IPS-NIHi11 (cell line): ENCODE measurements around the gene DTX4.
A peak's percentile ranks its signal among the peaks of the same experiment; 100 is the strongest.

Experiments
- DNase-seq: peaks from one replicate; pipeline ENCODE4 v3.0.0; 2012; ENCODE audit warnings: mixed read lengths, low spot score

The DTX4 gene

DNA sequence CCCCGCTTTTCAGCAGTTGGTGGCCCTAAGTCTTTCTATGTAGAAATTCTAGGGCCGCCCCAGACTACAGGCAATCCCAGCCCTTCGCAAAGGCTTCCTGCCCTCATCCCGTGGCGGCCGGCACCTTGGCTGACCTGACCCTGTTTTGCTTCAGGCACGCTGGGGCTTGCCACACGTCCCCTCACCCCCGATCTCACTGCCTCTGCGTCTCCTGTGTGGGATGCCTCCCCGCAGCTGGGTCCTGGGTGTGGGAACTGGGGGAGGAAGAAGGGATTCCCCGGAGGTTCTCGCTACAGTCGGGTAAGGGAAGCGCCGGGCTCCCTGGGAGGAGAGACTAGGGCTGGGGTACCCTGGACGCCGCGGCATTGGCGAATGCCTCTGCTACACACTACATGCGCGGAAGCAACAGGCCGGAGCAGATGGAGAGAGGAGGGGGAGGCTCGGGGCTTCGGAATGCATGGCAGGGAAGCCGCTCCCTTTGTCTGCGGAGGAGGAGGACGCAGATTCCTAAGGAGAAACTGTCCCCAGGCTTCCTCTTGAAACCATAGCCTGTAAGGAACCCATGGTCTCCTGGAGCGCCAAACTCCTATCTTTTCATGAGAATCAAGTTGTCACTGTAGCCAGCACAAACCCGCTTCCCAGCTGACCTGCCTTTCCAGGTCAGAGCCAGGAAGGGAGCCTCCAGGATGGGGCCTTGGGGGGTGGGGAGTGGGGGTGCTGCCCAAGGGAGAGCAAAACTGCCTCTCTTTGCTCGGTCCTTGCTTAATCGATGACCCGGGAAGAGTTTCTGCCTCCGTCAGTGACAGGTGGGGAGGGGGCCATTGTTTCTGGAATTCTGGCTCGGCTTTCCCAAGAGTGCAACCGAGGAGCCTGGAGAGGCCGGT, 1.4 kb downstream of the DTX4 start:
- DNase-seq = peak; percentile 18

DNA sequence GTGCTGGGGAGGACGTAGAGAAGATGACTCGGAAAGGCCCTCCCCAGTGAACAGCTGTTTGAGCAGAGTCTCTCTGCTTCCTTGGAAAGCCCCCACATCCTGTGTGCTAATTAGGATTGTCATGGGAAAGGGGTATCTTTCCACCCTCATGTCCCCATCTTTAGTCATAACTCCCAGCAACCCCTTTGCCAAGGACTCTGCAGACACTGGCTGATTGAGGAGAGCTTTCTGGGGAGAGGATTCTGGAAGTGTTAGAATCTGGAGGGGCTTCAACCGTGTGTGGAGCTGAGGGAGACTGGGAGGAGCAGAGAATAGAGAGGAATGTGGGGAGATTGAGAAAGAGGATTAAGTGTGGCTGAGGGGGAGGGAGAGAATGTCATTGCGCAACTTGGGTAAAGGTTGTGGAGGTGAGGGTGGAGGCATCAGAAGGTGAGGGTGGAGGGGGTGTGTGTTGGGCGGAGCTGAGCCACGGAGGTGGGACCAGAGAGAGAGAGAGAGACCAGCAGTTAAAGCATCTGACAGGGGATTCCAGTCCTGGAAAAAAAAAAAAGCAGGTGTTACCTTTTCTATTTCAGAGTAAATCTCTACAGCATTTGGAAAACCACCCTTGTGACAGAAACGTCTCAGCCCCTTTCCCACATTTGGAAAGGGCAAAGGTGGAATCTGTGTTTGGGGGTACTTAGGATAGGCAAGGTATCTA, 2.2 kb downstream of the DTX4 start:
- DNase-seq = peak; percentile 54

DNA sequence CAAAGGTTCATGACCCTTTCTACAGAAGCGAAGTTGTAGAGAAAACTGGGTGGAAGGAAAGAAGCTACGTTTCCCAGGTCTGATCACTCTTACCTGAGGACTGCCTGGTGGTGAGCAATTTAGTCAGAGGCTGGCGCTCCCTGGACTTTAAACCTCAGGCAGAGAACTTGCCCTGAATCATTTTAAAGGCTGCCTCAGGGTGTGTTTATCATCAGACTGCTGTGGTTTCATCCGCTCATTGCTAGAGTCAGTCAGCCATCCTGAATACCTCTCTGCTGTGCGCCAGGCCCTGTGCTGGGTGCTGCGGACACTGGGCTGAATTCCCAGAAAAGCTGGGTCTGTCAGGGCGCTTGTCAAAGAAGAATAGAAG, 2.7 kb downstream of the DTX4 start:
- DNase-seq = no peak

DNA sequence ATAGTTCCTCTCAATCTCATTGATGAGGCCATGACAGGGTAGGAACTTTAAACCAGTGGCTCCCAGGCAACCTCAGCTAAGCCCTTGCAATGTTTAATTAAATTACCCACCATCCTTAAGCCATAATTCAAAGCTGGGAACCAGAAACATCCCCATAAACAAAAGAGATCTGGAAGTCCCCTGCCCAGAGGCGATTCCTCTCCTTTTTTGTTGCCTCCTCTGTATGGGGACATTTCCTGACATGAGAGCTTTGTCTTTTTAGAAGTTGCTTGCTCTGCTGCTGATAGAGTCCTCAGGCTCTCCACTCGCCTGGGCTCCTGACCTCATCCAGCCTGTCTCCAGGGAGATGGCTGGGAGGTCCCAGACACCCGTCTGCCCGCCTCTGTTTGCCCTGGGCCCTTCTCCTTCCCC, 3.2 kb downstream of the DTX4 start:
- DNase-seq = no peak

DNA sequence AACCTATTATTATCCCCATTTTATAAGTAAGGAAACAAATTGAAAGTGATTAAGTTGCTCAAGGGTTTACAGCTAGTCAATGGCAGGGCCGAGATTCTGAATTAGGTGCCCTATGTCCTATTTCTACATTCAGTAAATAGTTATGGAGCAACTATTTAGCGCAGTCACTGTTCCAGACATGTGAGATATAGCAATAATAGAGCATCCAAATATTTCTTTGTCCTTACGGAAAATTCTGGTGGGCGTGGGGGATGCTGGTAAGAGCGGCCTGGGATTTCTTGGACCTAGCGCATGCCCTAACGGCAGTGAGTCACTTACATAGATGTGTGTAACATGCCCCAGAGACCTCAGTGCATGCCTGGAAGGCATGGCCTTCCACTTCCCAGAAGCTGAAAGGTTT, 4.4 kb downstream of the DTX4 start:
- DNase-seq = no peak

DNA sequence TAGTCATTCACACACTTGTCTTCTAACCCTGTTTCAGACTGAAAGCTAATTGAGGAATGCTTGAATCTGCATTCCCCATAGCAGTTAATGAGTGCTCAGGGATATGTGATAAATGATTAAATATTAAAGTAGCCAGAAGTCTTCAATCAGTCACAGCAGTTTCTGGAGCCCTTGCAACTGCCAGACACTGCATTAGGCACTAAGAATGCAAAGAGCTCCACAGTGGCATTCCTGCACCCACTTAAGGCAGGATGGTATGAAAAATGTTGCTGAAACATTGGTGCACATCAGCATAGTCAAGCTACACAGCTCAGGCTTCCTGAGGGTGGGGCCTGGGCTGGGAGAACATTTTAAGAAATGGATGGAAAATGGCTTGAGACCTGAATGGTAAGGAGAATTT, 6.5 kb downstream of the DTX4 start:
- no peak for DNase-seq

DNA sequence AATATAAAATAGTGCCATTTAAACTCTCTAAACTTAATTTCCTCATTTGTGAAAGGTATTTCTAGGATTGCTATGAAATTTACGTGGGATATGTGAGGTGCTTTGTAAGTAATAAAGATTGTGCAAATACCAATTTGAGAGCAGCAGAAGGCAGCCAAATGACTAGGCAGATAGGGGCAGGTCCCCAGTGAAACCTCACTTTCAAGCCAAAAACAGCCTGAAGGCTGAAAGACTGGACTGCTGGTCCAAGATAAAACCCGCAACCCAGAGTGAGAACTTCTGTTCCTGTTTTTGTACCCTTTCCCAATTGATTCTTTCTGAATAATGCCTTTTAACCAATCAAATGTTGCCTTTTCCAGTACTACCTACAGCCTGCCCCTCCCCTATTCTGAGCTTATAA, 7.2 kb downstream of the DTX4 start:
- DNase-seq = no peak

DNA sequence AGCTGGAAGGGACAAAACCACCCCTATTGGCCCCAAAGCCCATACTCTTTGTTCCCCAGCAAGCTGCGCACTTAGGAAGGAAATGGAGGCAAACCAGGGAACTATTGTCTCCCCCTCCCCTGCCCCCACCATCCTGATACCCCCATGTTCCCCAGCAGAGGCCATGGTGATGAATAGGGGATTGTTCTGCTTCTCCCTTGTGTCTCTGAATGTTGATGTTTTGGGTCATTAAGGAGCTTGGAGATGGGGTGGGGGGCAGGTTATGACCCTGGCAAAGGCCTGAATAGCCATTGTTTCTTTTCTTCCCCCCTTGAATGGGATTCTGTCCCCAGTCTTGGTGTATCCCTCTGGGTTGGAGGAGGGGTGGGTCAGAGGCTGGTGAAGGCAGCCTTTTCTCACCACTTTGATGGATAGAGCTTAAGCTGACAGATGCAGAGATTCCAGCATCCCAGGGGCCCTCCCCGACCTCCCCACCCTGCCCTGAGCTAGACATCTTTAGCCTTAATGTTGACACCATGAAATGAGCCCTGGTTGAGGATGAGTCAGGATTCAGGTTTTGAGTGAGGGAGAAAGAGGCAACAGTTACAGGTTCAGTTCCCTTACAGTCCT, 8.3 kb downstream of the DTX4 start:
- no peak for DNase-seq

DNA sequence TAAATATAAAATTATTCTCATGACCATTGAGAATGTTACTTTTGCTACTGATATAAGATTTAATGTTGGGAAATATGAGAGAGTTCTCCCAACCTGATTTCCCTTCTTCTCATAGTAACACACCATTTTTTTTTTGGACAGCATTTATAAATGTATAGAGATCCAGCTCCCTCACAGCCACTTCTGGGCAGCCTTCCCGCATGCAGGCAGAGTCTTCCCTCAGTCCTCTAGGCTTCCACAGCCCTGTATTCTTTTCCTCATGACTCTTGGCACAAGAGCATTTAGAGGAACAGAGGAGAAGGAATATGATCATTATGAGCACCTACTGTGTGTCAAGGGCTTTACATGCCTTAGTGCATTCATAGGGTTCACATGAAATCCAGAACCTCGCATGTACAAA, 9.0 kb downstream of the DTX4 start:
- no peak for DNase-seq

DNA sequence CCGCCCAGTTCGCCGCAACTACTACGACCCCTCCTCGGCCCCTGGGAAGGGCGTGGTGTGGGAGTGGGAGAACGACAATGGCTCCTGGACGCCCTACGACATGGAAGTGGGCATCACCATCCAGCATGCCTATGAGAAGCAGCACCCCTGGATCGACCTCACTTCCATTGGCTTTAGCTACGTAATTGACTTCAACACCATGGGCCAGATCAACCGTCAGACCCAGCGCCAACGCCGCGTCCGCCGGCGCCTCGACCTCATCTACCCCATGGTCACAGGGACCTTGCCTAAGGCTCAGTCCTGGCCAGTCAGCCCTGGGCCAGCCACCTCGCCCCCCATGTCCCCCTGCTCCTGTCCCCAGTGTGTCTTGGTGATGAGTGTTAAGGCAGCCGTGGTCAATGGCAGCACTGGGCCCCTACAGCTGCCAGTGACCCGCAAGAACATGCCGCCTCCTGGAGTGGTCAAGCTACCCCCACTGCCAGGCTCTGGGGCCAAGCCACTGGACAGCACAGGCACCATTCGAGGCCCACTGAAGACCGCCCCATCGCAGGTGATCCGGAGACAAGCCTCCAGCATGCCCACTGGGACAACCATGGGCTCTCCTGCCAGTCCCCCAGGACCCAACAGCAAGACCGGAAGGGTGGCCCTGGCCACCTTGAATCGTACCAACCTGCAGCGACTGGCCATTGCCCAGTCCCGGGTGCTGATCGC, 10.0 kb downstream of the DTX4 start:
- no peak for DNase-seq

DNA sequence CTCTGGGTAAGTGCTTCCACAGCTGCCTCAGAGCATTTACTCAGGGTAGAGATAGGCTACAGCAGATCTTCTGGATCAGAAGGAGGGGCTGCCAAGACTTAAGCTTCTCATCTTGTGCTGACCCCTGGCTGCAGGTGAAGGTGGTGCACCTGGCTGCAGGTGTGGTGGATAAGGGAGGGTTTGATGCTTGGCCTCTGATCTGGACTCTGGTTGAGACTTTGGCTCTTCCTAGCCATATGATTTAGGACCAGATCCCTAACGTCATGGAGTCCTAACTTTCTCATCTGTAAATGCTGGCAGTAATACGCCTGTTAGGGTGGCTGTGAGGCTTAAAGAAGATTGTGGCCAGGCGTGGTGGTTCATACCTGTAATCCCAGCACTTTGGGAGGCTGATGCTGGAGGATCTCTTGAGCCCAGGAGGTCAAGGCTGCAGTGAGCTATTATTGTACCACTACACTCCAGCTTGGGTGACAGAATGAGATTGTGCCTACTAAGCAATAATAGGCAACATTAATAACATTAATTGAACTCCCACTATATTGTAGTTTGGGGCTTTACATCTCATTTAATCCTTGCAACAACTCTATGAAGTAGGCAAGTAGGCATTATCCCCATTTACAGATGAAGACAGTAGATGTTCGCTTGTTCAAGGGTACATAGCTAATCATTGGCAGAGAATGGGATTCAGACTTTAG, 10.7 kb downstream of the DTX4 start:
- DNase-seq = peak; percentile 75

DNA sequence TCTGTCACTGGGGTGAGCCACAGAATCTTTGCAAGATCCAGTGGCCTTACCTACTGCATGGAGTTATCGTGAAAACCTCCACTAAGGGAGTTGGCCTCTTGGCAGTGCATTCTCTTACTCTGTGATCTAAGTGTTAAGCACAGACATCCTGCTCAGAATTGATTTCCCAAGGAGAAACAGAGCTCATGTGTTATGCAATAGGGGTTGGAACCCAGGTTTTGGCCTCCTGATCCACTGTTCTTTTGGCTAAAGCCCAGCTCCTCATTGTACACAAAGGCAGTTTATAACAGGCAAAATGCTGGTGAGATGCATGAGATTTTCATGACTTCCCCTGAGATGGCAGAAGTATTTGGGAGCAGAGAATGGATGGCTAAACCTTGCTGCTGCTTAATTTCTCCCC, 11.8 kb downstream of the DTX4 start:
- DNase-seq = no peak

DNA sequence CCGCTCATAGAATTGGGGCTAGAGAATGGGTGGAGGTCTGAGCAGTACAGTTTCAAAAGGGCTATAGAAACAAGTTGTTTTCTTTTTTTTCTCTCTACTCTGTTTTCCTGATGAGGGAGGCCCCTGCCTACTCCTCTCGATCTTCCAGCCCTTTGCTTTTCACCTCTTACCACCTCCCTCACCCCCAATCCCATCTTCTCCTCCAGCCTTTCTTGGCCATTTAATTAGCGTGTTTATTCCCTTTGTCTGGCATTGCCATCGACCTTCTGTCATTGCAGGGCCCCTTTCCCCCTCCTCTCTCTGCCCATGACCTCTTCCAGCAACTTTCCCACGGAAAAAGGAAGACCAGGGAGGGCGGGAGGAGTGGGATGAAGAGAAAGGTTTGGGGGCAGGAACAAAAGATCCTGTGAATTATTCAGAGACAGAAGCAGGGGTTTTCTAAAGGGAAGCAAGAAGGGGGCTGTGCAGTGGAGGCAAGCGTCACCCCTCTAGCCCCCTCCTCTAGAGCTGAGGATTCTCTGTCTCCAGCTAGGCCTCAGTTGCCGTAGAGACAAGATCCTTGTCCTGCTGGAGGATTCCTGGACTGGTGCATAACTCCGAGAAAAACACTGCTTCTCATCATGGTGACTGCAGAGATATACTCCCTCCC, 12.9 kb downstream of the DTX4 start:
- no peak for DNase-seq

DNA sequence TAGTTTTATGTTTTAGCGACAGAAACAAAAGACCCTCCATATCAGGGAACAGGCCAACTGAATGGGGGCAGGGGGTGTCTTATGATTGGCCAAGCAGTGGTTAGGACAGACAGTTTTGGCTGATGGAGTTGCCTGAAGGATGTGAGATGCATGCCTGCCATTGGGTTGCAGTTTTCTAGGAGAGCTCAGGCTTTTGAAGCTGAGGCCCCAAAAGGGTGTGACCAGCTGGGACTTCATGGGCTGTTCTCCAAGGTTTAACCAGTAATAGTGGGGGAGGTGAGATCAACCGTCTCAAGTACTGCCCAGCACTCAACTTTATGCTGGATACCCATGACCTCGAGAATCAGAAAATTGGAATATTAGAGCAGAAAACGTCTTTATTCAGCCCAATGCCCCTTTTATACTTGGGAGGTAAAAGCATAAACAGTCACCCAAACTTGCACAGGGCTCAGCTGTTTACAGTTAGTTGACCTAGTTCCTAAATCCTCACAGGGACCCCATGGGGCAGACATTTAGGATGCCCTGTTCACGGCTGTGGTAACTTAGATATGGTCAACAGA, 13.5 kb downstream of the DTX4 start:
- DNase-seq = no peak

DNA sequence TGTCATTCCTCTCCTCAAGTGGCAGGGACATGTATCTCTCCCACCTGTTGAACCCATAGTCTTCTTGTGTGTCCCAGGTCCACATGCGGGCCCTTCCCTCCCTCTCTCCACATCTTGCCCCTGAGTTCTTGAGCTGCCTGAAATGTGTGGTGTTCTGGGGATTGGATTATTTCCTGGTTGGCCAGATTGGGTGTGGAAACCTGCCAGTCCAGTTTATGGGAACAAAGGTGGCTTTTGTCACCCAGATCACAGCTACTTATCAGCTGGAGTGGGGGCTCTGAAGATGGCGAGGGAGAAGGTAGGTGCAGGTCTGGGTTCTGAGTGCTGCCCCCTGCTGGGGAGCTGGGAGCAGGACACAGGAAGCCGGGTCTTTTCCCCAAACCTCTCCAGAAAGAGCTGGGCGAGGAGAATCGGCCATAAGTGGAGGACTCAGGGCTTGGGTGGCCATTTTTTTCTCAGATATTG, 14.2 kb downstream of the DTX4 start:
- DNase-seq = peak; percentile 84

DNA sequence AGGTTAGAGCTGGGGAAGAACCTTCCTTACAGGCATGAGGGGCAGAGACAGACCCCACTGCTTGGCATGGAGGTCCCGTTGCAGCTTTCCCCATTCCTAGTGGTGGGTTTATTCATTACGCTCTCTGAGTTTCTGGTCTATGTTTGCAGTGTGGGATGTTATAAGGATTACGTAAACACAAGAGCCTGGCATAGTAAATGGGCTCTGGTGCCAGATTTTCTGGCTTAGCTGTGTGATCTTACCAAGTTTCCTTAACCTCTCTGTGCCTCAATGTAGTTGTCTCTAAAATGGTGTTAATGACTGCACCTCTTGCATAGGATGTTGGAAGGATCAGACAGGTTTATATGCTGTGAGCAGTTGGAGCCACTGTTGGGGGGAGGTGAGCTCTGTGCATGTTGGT, 15.1 kb downstream of the DTX4 start:
- DNase-seq = no peak

DNA sequence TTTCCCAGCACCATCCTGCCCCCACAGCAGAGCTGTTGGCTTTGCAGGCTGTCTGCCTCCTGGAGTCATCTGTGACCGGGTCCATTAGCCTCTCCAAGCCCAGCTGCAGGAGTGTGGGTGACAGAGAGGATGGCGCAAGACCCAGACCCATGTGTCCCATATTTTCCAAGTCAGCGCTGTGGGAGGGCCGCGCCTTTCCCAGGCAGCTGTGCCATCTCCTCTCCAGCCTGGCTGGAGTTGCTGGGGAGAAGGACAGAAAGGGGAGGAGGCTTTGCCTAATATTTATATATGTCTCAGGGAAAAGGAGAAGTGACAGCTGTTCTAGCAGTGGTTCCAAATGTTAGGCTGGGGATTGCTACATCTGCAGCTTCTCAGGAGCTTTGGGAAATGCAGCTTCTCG, 15.7 kb downstream of the DTX4 start:
- DNase-seq = no peak

DNA sequence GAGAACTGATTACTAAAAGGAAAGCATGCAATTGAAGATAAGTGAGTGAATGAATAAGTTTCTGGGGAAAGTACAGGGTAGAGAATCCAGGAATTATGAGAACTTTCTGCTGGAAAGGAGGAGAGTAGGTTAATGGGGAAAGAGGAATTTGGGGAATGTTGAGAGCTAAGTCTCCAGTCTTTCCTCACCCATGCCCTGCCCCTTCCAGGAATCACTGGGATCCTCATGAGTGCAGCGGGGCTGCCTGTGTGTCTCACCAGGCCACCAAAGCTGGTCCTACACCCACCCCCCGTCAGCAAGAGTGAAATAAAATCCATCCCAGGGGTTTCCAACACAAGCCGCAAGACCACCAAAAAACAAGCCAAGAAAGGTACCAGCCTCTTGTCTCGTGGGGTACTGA, 17.0 kb downstream of the DTX4 start:
- no peak for DNase-seq

DNA sequence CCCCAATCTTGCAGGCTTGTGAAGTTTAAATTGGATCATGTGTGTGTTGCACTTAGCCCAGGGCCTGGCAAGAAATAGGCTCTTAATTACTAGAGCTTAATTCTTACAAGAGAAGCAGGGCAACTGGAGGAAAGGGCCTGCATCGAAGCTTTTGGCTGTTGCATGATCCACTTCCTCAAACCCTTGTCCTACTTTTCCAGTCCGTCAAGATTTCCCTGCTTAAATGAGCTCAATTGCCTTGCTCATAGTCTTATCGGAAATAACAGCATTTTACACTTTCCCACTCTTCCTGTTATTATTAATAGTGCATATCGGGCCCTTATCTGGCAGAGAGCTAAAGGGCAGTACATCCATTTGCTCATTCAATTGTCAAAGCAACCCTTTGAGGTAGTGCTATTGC, 18.1 kb downstream of the DTX4 start:
- DNase-seq = no peak

DNA sequence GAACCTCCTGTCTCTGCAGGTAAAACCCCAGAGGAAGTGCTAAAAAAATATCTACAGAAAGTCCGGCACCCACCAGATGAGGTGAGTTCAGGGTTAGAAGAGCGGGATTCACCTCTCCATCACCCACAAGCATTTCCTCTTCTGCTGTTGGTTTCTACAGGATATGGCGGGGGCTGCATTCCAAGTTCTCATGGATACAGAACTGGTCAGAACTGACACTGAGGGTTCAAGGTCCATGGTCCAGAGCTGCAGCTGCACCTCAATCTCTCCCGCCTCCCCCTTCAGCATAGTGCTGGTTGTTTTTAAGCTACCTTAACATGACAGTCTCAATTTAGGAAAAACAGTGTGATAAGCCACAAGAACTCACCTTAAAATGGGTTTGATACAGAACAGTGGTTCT, 19.2 kb downstream of the DTX4 start:
- DNase-seq = no peak

DNA sequence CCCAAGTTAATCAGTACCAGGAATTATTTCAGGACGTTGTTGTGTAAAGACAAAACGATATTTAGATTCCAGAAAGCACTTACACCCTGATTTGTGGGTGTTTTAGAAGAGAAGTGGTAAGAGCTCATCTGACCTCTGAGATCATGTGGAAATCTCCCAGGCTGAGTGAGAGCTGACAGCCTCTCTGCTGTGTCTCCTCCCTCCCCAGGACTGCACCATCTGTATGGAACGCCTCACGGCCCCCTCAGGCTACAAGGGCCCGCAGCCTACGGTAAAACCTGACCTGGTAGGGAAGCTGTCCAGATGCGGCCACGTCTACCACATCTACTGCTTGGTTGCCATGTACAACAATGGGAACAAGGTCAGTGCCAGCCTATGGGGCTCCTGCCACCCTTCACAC, 20.0 kb downstream of the DTX4 start:
- no peak for DNase-seq
